Gastroesophageal sphincter (tissue), 3 donors: Measurements from ENCODE around the gene DAB1.

ENCODE experiments used
- CTCF ChIP-seq, 4 experiments: fragments of 200-600 bp in 2 of 4; fragments of 450-650 bp in 2 of 4; sonication (generic) in 1 of 4; IDR thresholded peaks; one replicate each; pipeline ENCODE4 v1.5.1; 2017 to 2019; ENCODE audit warnings: antibody characterized with exemption in 4 of 4, mild to moderate bottlenecking in 2 of 4, moderate library complexity in 2 of 4
- POLR2A ChIP-seq, 2 donors: fragments of 450-650 bp; IDR thresholded peaks; one replicate each; pipeline ENCODE4 v1.6.1; 2017; ENCODE audit warnings: antibody characterized with exemption in 2 of 2, mild to moderate bottlenecking in 2 of 2, moderate library complexity in 1 of 2
- POLR2AphosphoS5 ChIP-seq: sonication (generic); formaldehyde crosslinking; IDR thresholded peaks from one replicate; pipeline ENCODE4 v1.6.1; 2017; ENCODE audit warnings: antibody characterized with exemption

DNA sequence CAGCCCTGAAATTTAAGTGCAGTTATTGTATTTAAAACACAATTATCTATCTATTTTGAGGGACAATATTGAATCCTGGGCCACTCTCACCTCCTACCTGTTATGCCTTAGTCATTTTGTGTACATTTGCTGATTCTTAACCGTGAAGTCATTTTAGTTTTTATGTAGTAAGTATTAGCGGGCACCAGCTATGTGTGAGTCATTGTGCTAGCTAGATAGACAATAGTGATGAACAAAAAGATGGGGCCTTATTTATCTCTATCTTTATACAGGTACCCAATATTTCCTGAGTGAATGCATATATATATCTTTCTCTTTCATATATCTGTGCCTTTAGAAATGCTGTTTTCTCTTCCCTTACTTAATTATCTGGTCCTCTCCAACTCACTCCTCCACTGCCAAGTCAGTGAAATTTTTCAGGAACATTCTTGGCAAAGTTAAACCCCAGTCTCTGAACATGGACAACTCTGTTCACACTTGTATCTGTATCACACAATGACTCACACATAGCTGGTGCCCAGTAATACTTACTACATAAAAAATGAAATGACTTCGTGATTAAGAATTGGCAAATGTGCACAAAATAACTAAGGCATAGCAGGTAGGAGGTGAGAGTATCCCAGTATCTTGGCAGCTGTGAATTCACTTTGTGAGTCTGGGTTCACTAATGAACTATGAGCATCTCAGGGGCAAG lies 292.0 kb downstream of the DAB1 start:
- no peak for TF ChIP-seq CTCF (IDR thresholded peaks at IDR 0.05)
- no peak for TF ChIP-seq POLR2A (IDR thresholded peaks at IDR 0.05)
- no peak for TF ChIP-seq POLR2AphosphoS5
